Aorta (tissue), 5 donors: ENCODE measurements around the gene TMOD1. TPM values are rescaled to one million over a fixed set of nuclear protein-coding genes. Genes with fewer than 3 reads are reported as not detected.
A peak's percentile ranks its signal among the peaks of the same experiment; 100 is the strongest.

Experiments
- ATAC-seq: fragments of 200-7000 bp; cut with Tn5 transposase; one replicate; pipeline ENCODE4 v1.9.1; 2022; ENCODE audit warnings: moderate library complexity; ENCODE audit not compliant: low FRiP score
- DNase-seq, 2 donors: peaks; one replicate each; pipeline ENCODE4 v3.0.0-alpha.2; 2020
- H3K27ac ChIP-seq, 2 donors: one replicate each; pipeline ENCODE4 v1.5.1; 2013; ENCODE audit warnings: low read length in 2 of 2, mild to moderate bottlenecking in 2 of 2, moderate library complexity in 2 of 2, control low read depth in 1 of 2, inconsistent platforms in 1 of 2, low read depth in 1 of 2
- H3K27me3 ChIP-seq, 2 donors: one replicate each; pipeline ENCODE4 v1.6.1; 2013; ENCODE audit warnings: control low read depth in 1 of 2, low read length in 1 of 2, mild to moderate bottlenecking in 1 of 2, moderate library complexity in 1 of 2; ENCODE audit not compliant: insufficient read depth in 2 of 2, control insufficient read depth in 1 of 2
- H3K36me3 ChIP-seq, 2 donors: one replicate each; pipeline ENCODE4 v1.6.1; 2013; ENCODE audit warnings: control low read depth in 1 of 2, low read length in 1 of 2, mild to moderate bottlenecking in 1 of 2; ENCODE audit not compliant: insufficient read depth in 2 of 2, control insufficient read depth in 1 of 2
- H3K4me1 ChIP-seq, 2 donors: one replicate each; pipeline ENCODE4 v1.6.1; 2013; ENCODE audit warnings: low read length in 2 of 2, control low read depth in 1 of 2, mild to moderate bottlenecking in 1 of 2, moderate library complexity in 1 of 2; ENCODE audit not compliant: insufficient read depth in 2 of 2, control insufficient read depth in 1 of 2
- H3K4me3 ChIP-seq, 2 donors: one replicate each; pipeline ENCODE4 v1.5.1; 2013; ENCODE audit warnings: low read length in 2 of 2, control low read depth in 1 of 2, mild to moderate bottlenecking in 1 of 2
- H3K9me3 ChIP-seq: one replicate; pipeline ENCODE4 v1.6.1; 2013; ENCODE audit warnings: mild to moderate bottlenecking, low read length; ENCODE audit not compliant: control insufficient read depth
- WGBS, 2 donors: extraction: QIAGEN DNeasy Blood & Tissue Kit; methylation state at CpG; one replicate each; pipeline ENCODE4 v1.1.7; 2013; 5-methylcytosine and 5-hydroxymethylcytosine counted together
- intact Hi-C, 2 donors: fragments of 100-400 bp; cut with DNase I; formaldehyde crosslinking; loops; one replicate each; pipeline versions ENCODE4 v1.14.2 to v1.15.0; 2022
- polyA plus RNA-seq, 2 donors: library from polyadenylated mRNA; stranded (reverse); fragments of 200-250 nt; gene quantifications; one replicate each; pipeline ENCODE4 v1.2.3, GENCODE V29; 2013
- total RNA-seq, 2 donors: library from RNA; stranded (reverse); fragmentation: NEBNext Ultra II Directional; extraction: Animal tissue kit (Norgen Biotek cat#: 25700); gene quantifications; one replicate each; pipeline ENCODE4 v1.2.1, GENCODE V29; 2021
- donor health status: healthy with polysubstance abuse.
- donor health status: Bipolar disorder and iron deficiency.
- donor health status: DM: no; HTN: no; CAD: no.
- donor health status: DM: no; HTN: no; CAD: no.
- donor health status: DM: yes; HTN: yes; CAD: no.

TMOD1 gene
- total and polyA plus RNA-seq, 4 donors: 24.5 to 102 (median 41.4) TPM

GRCh38 chr9:97554566-97555075 is 53.2 kb downstream of the TMOD1 start:
- no peak for DNase-seq

GRCh38 chr9:97555164-97555563 is 53.7 kb downstream of the TMOD1 start:
- intact Hi-C loops: loop anchor here in 1 of 2 donors (5.0 kb wide), 1 partner anchor 42 kb away; no protein-coding TSS in a partner anchor
- Histone ChIP-seq H3K4me1 (peaks cover 0 to 5% of the 10 kb centered on the region in 2 donors), H3K36me3 (peaks cover 0 to 2% of the 10 kb centered on the region in 2 donors), H3K27ac (peak overlapping the region; percentile 38 to 93), H3K4me3 (no peak overlapping the region), H3K27me3 (no peaks in the 10 kb centered on the region), H3K9me3 (no peaks in the 10 kb centered on the region)
- DNase-seq: peak; percentile 82 to 84
- WGBS, 2 donors: 8 to 15% methylated on average over 15 of the region's 15 CpGs
- ATAC-seq: peak; percentile 77

More at GRCh38 chr9:97554566-97555075, 53.2 kb downstream of the TMOD1 start:
- no peaks in the 10 kb centered on the region for H3K27me3 ChIP-seq
- WGBS, 2 donors: 91 to 94% methylated on average over 6 of the region's 6 CpGs
- peak overlapping the region; percentile 38 to 93 for H3K27ac ChIP-seq
- peaks cover 0 to 5% of the 10 kb centered on the region in 2 donors for H3K4me1 ChIP-seq
- H3K4me3 ChIP-seq: no peak overlapping the region
- intact Hi-C loops: loop anchor here in 1 of 2 donors (5.0 kb wide), 1 partner anchor 43 kb away; no protein-coding TSS in a partner anchor
- ATAC-seq: no peak
- H3K9me3 ChIP-seq: no peaks in the 10 kb centered on the region
- peaks cover 0 to 2% of the 10 kb centered on the region in 2 donors for H3K36me3 ChIP-seq

- peaks cover 0 to 2% of the 10 kb centered on the region in 2 donors for H3K36me3 ChIP-seq
- no peaks in the 10 kb centered on the region for H3K9me3 ChIP-seq
- intact Hi-C loops: loop anchor here in 1 of 2 donors (5.0 kb wide), 1 partner anchor 41 kb away; no protein-coding TSS in a partner anchor
- ATAC-seq: no peak
- 91 to 92% methylated on average over 10 of the region's 10 CpGs for WGBS, 2 donors
- H3K27ac ChIP-seq: peak overlapping the region; percentile 23 to 93
- H3K27me3 ChIP-seq: no peaks in the 10 kb centered on the region
- H3K4me1 ChIP-seq: peaks cover 0 to 5% of the 10 kb centered on the region in 2 donors
- no peak overlapping the region for H3K4me3 ChIP-seq
- no peak for DNase-seq
Measured at GRCh38 chr9:97556036-97556720, 54.7 kb downstream of the TMOD1 start.

- intact Hi-C loops: loop anchor here in 1 of 2 donors (5.0 kb wide), 1 partner anchor 40 kb away; no protein-coding TSS in a partner anchor
- no peaks in the 10 kb centered on the region for H3K9me3 ChIP-seq
- peak overlapping the region; percentile 71 to 93 for H3K27ac ChIP-seq
- DNase-seq (peak; percentile 63 to 83), ATAC-seq (peak; percentile 39)
- H3K4me1 ChIP-seq: peaks cover 0 to 5% of the 10 kb centered on the region in 2 donors
- no peak overlapping the region for H3K4me3 ChIP-seq
- H3K36me3 ChIP-seq: peaks cover 0 to 2% of the 10 kb centered on the region in 2 donors
- H3K27me3 ChIP-seq: no peaks in the 10 kb centered on the region
- 58 to 62% methylated on average over 15 of the region's 15 CpGs for WGBS, 2 donors
Measured at GRCh38 chr9:97556721-97557605, 55.5 kb downstream of the TMOD1 start.

DNA sequence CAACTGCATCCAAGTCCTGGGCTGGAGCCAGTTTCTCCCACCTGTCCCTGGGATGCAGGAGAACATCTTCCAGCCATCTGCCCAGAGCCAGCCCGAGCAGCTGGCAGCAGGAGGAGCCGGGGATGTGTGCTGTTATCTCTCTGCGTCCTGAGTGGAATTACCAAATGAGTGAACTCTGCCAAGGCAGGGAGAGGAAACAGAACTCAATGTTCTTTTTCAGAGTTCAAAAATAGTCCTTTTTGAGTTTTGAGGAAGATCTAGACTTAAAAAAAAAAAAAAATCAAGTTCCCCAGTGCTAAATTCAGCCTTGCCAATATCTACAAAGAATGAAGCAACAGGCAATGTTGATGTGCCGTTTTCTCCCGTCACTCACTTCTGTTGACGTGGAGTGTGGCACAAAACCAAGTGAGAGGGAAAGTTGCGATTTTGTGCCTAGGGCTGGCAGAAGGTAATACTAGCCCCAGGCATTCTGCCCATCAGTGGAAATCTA is 56.2 kb downstream of the TMOD1 start:
- Histone ChIP-seq H3K27me3 (no peaks in the 10 kb centered on the region), H3K4me3 (no peak overlapping the region), H3K27ac (peak overlapping the region; percentile 71 to 81), H3K4me1 (peaks cover 0 to 5% of the 10 kb centered on the region in 2 donors), H3K36me3 (peaks cover 0 to 2% of the 10 kb centered on the region in 2 donors), H3K9me3 (no peaks in the 10 kb centered on the region)
- DNase-seq: peak; percentile 86
- 1 to 2% methylated on average over 7 of the region's 7 CpGs for WGBS, 2 donors
- intact Hi-C loops: loop anchor here in 1 of 2 donors (2.0 to 5.0 kb wide), 2 partner anchors 40 to 57 kb away; partner anchors contain the start of gene TMOD1
- ATAC-seq: peak; percentile 86

GRCh38 chr9:97558701-97559101 is 57.2 kb downstream of the TMOD1 start:
- Histone ChIP-seq H3K27me3 (no peaks in the 10 kb centered on the region), H3K9me3 (no peaks in the 10 kb centered on the region), H3K36me3 (no peaks in the 10 kb centered on the region), H3K4me1 (peaks cover 0 to 7% of the 10 kb centered on the region in 2 donors), H3K4me3 (no peak overlapping the region), H3K27ac (peak overlapping the region in 1 of 2 donors; percentile 35)
- intact Hi-C loops: loop anchor here in 1 of 2 donors (2.0 to 5.0 kb wide), 2 partner anchors 39 to 58 kb away; partner anchors contain the start of gene TMOD1
- DNase-seq (no peak), ATAC-seq (no peak)
- whole genome bisulfite sequencing, 2 donors: 86 to 90% methylated on average over 3 of the region's 3 CpGs

- DNase-seq (no peak), ATAC-seq (no peak)
- H3K27ac ChIP-seq: peak overlapping the region in 1 of 2 donors; percentile 35
- H3K4me3 ChIP-seq: no peak overlapping the region
- 91 to 92% methylated on average over 10 of the region's 10 CpGs for WGBS, 2 donors
- no peaks in the 10 kb centered on the region for H3K36me3 ChIP-seq
- intact Hi-C loops: loop anchor here in 1 of 2 donors (2.0 to 5.0 kb wide), 2 partner anchors 38 to 58 kb away; partner anchors contain the start of gene TMOD1
- H3K4me1 ChIP-seq: peaks cover 0 to 7% of the 10 kb centered on the region in 2 donors
- no peaks in the 10 kb centered on the region for H3K9me3 ChIP-seq
- no peaks in the 10 kb centered on the region for H3K27me3 ChIP-seq
Measured at GRCh38 chr9:97559111-97559514, 57.6 kb downstream of the TMOD1 start.

- H3K27ac ChIP-seq: no peak overlapping the region
- 89 to 97% methylated on average over 6 of the region's 6 CpGs for WGBS, 2 donors
- H3K9me3 ChIP-seq: no peaks in the 10 kb centered on the region
- ATAC-seq (no peak), DNase-seq (no peak)
- no peak overlapping the region for H3K4me3 ChIP-seq
- intact Hi-C loops: no loop called here
- H3K27me3 ChIP-seq: no peaks in the 10 kb centered on the region
- peaks cover 0 to 7% of the 10 kb centered on the region in 2 donors for H3K4me1 ChIP-seq
- H3K36me3 ChIP-seq: no peaks in the 10 kb centered on the region
Measured at GRCh38 chr9:97560154-97560553, 58.7 kb downstream of the TMOD1 start.
